ENCODE results near the gene OSMR.
"Not testable (repeated sequence)": the region's sequence is repeated elsewhere in the genome, so short reads cannot be mapped to it uniquely, and the experiment has no call there.

Gene OSMR

GRCh38 chr5:38846379-38847011 is 683 bp downstream of the OSMR start:
- no peaks in the 10 kb centered on the region for H3K9me3 Mint-ChIP-seq
- no peak overlapping the region for H3K27ac Mint-ChIP-seq
- H3K27me3 Mint-ChIP-seq (ENCODE audit: low read depth): peaks cover 62% of the 10 kb centered on the region
- H3K36me3 Mint-ChIP-seq (ENCODE audit: low read depth): peaks cover 2% of the 10 kb centered on the region
- H3K4me3 Mint-ChIP-seq: peak overlapping the region; percentile 79
- no peak for DNase-seq (ENCODE audit: low spot score)
- peaks cover 2% of the 10 kb centered on the region for H3K4me1 Mint-ChIP-seq (ENCODE audit: low read depth)

GRCh38 chr5:38847559-38848347 is 1.9 kb downstream of the OSMR start:
- no peak overlapping the region for H3K27ac Mint-ChIP-seq
- no peak overlapping the region for H3K4me3 Mint-ChIP-seq
- H3K27me3 Mint-ChIP-seq (ENCODE audit: low read depth): peaks cover 60% of the 10 kb centered on the region
- H3K9me3 Mint-ChIP-seq: no peaks in the 10 kb centered on the region
- H3K4me1 Mint-ChIP-seq (ENCODE audit: low read depth): peaks cover 2% of the 10 kb centered on the region
- H3K36me3 Mint-ChIP-seq (ENCODE audit: low read depth): peaks cover 2% of the 10 kb centered on the region
- no peak for DNase-seq (ENCODE audit: low spot score)

GRCh38 chr5:38848637-38849036 is 2.8 kb downstream of the OSMR start:
- Mint-ChIP-seq H3K36me3 (ENCODE audit: low read depth) (peaks cover 2% of the 10 kb centered on the region), H3K4me3 (no peak overlapping the region), H3K27ac (no peak overlapping the region), H3K9me3 (no peaks in the 10 kb centered on the region), H3K4me1 (ENCODE audit: low read depth) (peaks cover 2% of the 10 kb centered on the region), H3K27me3 (ENCODE audit: low read depth) (peaks cover 55% of the 10 kb centered on the region)
- DNase-seq (ENCODE audit: low spot score): no peak

GRCh38 chr5:38851640-38852039 is 5.8 kb downstream of the OSMR start:
- not testable (repeated sequence) for DNase-seq (ENCODE audit: low spot score); H3K4me1 Mint-ChIP-seq (ENCODE audit: low read depth)

GRCh38 chr5:38853753-38854470 is 8.1 kb downstream of the OSMR start:
- Mint-ChIP-seq H3K4me3 (no peak overlapping the region), H3K36me3 (ENCODE audit: low read depth) (no peaks in the 10 kb centered on the region), H3K27ac (no peak overlapping the region), H3K4me1 (ENCODE audit: low read depth) (no peaks in the 10 kb centered on the region), H3K27me3 (ENCODE audit: low read depth) (peaks cover 14% of the 10 kb centered on the region), H3K9me3 (no peaks in the 10 kb centered on the region)
- no peak for DNase-seq (ENCODE audit: low spot score)

More at GRCh38 chr5:38851640-38852039, 5.8 kb downstream of the OSMR start:
- not testable (repeated sequence) for H3K4me3 Mint-ChIP-seq; H3K36me3 Mint-ChIP-seq (ENCODE audit: low read depth); H3K9me3 Mint-ChIP-seq; H3K27ac Mint-ChIP-seq
- peaks cover 33% of the 10 kb centered on the region for H3K27me3 Mint-ChIP-seq (ENCODE audit: low read depth)

- Mint-ChIP-seq H3K36me3 (ENCODE audit: low read depth) (no peaks in the 10 kb centered on the region), H3K4me1 (ENCODE audit: low read depth) (no peaks in the 10 kb centered on the region), H3K27ac (no peak overlapping the region), H3K27me3 (ENCODE audit: low read depth) (peaks cover 13% of the 10 kb centered on the region), H3K4me3 (no peak overlapping the region), H3K9me3 (no peaks in the 10 kb centered on the region)
- no peak for DNase-seq (ENCODE audit: low spot score)
These were observed 9.1 kb downstream of the OSMR start for GRCh38 chr5:38854907-38855306.

GRCh38 chr5:38856660-38857059 is 10.8 kb downstream of the OSMR start:
- H3K27me3 Mint-ChIP-seq (ENCODE audit: low read depth): peaks cover 3% of the 10 kb centered on the region
- H3K9me3 Mint-ChIP-seq: no peaks in the 10 kb centered on the region
- no peak overlapping the region for H3K27ac Mint-ChIP-seq
- no peak overlapping the region for H3K4me3 Mint-ChIP-seq
- no peaks in the 10 kb centered on the region for H3K36me3 Mint-ChIP-seq (ENCODE audit: low read depth)
- H3K4me1 Mint-ChIP-seq (ENCODE audit: low read depth): no peaks in the 10 kb centered on the region
- no peak for DNase-seq (ENCODE audit: low spot score)

GRCh38 chr5:38858839-38859238 is 13.0 kb downstream of the OSMR start:
- Mint-ChIP-seq H3K36me3 (ENCODE audit: low read depth) (no peaks in the 10 kb centered on the region), H3K27me3 (ENCODE audit: low read depth) (no peaks in the 10 kb centered on the region), H3K4me3 (no peak overlapping the region), H3K4me1 (ENCODE audit: low read depth) (no peaks in the 10 kb centered on the region), H3K27ac (no peak overlapping the region), H3K9me3 (no peaks in the 10 kb centered on the region)
- no peak for DNase-seq (ENCODE audit: low spot score)

- H3K4me3 Mint-ChIP-seq; DNase-seq (ENCODE audit: low spot score); H3K4me1 Mint-ChIP-seq (ENCODE audit: low read depth); H3K9me3 Mint-ChIP-seq; H3K36me3 Mint-ChIP-seq (ENCODE audit: low read depth); H3K27ac Mint-ChIP-seq; H3K27me3 Mint-ChIP-seq (ENCODE audit: low read depth): not testable (repeated sequence)
These were observed 16.4 kb downstream of the OSMR start for GRCh38 chr5:38861986-38862770.

- Mint-ChIP-seq H3K4me3 (no peak overlapping the region), H3K9me3 (peaks cover 9% of the 10 kb centered on the region), H3K4me1 (ENCODE audit: low read depth) (no peaks in the 10 kb centered on the region), H3K36me3 (ENCODE audit: low read depth) (no peaks in the 10 kb centered on the region), H3K27me3 (ENCODE audit: low read depth) (peaks cover 9% of the 10 kb centered on the region), H3K27ac (no peak overlapping the region)
- no peak for DNase-seq (ENCODE audit: low spot score)
These were observed 20.7 kb downstream of the OSMR start for GRCh38 chr5:38866362-38867031.

- DNase-seq (ENCODE audit: low spot score): no peak
- peaks cover 9% of the 10 kb centered on the region for H3K27me3 Mint-ChIP-seq (ENCODE audit: low read depth)
- no peaks in the 10 kb centered on the region for H3K36me3 Mint-ChIP-seq (ENCODE audit: low read depth)
- H3K4me3 Mint-ChIP-seq: no peak overlapping the region
- no peaks in the 10 kb centered on the region for H3K4me1 Mint-ChIP-seq (ENCODE audit: low read depth)
- peaks cover 9% of the 10 kb centered on the region for H3K9me3 Mint-ChIP-seq
- H3K27ac Mint-ChIP-seq: no peak overlapping the region
These were observed 21.2 kb downstream of the OSMR start for GRCh38 chr5:38867032-38867398.

GRCh38 chr5:38867416-38867815 is 21.6 kb downstream of the OSMR start:
- no peaks in the 10 kb centered on the region for H3K36me3 Mint-ChIP-seq (ENCODE audit: low read depth)
- H3K27ac Mint-ChIP-seq: no peak overlapping the region
- no peak overlapping the region for H3K4me3 Mint-ChIP-seq
- H3K4me1 Mint-ChIP-seq (ENCODE audit: low read depth): no peaks in the 10 kb centered on the region
- no peak for DNase-seq (ENCODE audit: low spot score)
- peaks cover 9% of the 10 kb centered on the region for H3K27me3 Mint-ChIP-seq (ENCODE audit: low read depth)
- H3K9me3 Mint-ChIP-seq: peaks cover 9% of the 10 kb centered on the region

GRCh38 chr5:38870595-38870994 is 24.8 kb downstream of the OSMR start:
- no peak for DNase-seq (ENCODE audit: low spot score)
- H3K27me3 Mint-ChIP-seq (ENCODE audit: low read depth): peaks cover 18% of the 10 kb centered on the region

More at GRCh38 chr5:38870595-38870994, 24.8 kb downstream of the OSMR start:
- no peaks in the 10 kb centered on the region for H3K4me1 Mint-ChIP-seq (ENCODE audit: low read depth)
- no peak overlapping the region for H3K4me3 Mint-ChIP-seq
- H3K27ac Mint-ChIP-seq: no peak overlapping the region
- no peaks in the 10 kb centered on the region for H3K9me3 Mint-ChIP-seq
- no peaks in the 10 kb centered on the region for H3K36me3 Mint-ChIP-seq (ENCODE audit: low read depth)
